Measurements from ENCODE around the gene C14orf93.

Gene C14orf93

GRCh38 chr14:22976620-22977433 lies 33.1 kb downstream of the C14orf93 start:
- Histone ChIP-seq H3K27ac (ENCODE audit: insufficient read depth in 1 of 2, low read depth in 1 of 2, low read length in 2 of 2, poor library complexity in 1 of 2, severe bottlenecking in 2 of 2) (no peak overlapping the region), H3K4me3 (ENCODE audit: control insufficient read depth in 1 of 7, extremely low read depth in 1 of 7, insufficient read depth in 4 of 7, low read depth in 2 of 7, low read length in 6 of 7) (no peak overlapping the region), H3K9me3 (ENCODE audit: control extremely low read depth in 1 of 5, control insufficient read depth in 4 of 5, insufficient read depth in 2 of 5, low read depth in 1 of 5, low read length in 4 of 5) (no peaks in the 10 kb centered on the region), H3K36me3 (ENCODE audit: control insufficient read depth in 4 of 4, insufficient read depth in 4 of 4, low read length in 3 of 4) (no peaks in the 10 kb centered on the region), H3K4me1 (ENCODE audit: control extremely low read depth in 1 of 4, control insufficient read depth in 4 of 4, insufficient read depth in 4 of 4, low read length in 3 of 4) (peaks cover 0 to 25% (median 7%) of the 10 kb centered on the region in 4 experiments), H3K27me3 (replicated peaks in 2 of 5; ENCODE audit: control insufficient read depth in 4 of 5, insufficient read depth in 5 of 5, low read length in 4 of 5) (peaks cover 0 to 28% (median 16%) of the 10 kb centered on the region in 5 experiments)
- no peak for DNase-seq
- ChIA-PET POLR2A (no interaction called here), CTCF (interaction anchor here (0.6 to 34.1 kb wide), 5 partner anchors 12 to 100 kb away, joined by 4 to 933 read pairs (median 83); partner anchors contain the start of genes AJUBA, CDH24, HAUS4 and PSMB11)
- 82% methylated on average over 4 of the region's 6 CpGs for WGBS (ENCODE audit: insufficient coverage)

DNA sequence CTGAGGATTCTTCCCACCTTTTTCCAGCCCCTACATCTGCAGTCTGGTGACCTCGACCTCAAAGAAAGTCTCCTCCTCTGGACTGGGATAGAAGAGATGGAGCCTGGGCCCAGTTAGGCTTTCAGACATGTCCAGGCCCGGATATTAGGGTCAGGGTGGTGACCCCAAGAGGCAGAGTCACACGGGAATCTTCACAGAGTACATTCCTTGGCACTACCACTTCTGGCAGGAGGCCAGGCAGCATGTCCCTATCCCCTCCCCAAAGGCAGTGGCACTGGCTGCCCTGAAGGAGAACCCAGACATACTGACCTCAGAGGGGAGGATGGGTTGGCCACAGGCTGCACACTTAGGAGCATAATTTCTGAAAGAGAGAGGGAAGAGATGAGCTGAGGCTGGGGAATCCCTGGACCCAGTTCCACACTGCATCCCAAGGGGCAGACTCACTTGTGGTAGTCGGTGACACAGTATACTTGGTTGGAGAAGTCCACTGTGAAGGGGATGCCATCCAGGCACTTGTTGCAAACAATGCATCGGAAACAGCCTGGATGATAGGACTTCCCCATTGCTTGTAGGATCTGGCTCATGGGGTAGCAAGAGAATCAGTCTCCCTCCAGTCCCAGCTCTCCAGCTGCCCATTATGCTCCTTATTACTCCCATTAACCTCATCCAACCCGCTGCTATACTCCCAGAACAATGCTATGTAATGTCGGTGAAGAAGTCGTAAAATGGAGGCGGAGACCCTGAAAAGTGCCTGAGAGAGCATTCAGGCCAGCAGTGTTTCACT lies 35.2 kb downstream of the C14orf93 start:
- H3K4me1 ChIP-seq (ENCODE audit: control extremely low read depth in 1 of 4, control insufficient read depth in 4 of 4, insufficient read depth in 4 of 4, low read length in 3 of 4), result peaks cover 0 to 6% (median 0%) of the 10 kb centered on the region in 4 experiments
- no peaks in the 10 kb centered on the region for H3K9me3 ChIP-seq (ENCODE audit: control extremely low read depth in 1 of 5, control insufficient read depth in 4 of 5, insufficient read depth in 2 of 5, low read depth in 1 of 5, low read length in 4 of 5)
- ChIA-PET CTCF (interaction anchor here (0.7 to 34.1 kb wide), 7 partner anchors 11 to 78 kb away, joined by 3 to 933 read pairs (median 26); partner anchors contain the start of genes AJUBA, CDH24, HAUS4 and PRMT5), POLR2A (no interaction called here)
- no peak for DNase-seq
- no peak overlapping the region for H3K27ac ChIP-seq (ENCODE audit: insufficient read depth in 1 of 2, low read depth in 1 of 2, low read length in 2 of 2, poor library complexity in 1 of 2, severe bottlenecking in 2 of 2)
- H3K4me3 ChIP-seq (ENCODE audit: control insufficient read depth in 1 of 7, extremely low read depth in 1 of 7, insufficient read depth in 4 of 7, low read depth in 2 of 7, low read length in 6 of 7), result no peak overlapping the region
- 96% methylated on average over 8 of the region's 9 CpGs for WGBS (ENCODE audit: insufficient coverage)
- no peaks in the 10 kb centered on the region for H3K36me3 ChIP-seq (ENCODE audit: control insufficient read depth in 4 of 4, insufficient read depth in 4 of 4, low read length in 3 of 4)
- peaks cover 0 to 10% (median 6%) of the 10 kb centered on the region in 5 experiments for H3K27me3 ChIP-seq (replicated peaks in 2 of 5; ENCODE audit: control insufficient read depth in 4 of 5, insufficient read depth in 5 of 5, low read length in 4 of 5)

- peaks cover 0 to 5% (median 0%) of the 10 kb centered on the region in 4 experiments for H3K4me1 ChIP-seq (ENCODE audit: control extremely low read depth in 1 of 4, control insufficient read depth in 4 of 4, insufficient read depth in 4 of 4, low read length in 3 of 4)
- peaks cover 0 to 3% (median 0%) of the 10 kb centered on the region in 5 experiments for H3K27me3 ChIP-seq (replicated peaks in 2 of 5; ENCODE audit: control insufficient read depth in 4 of 5, insufficient read depth in 5 of 5, low read length in 4 of 5)
- POLR2A ChIA-PET, result no interaction called here
- H3K27ac ChIP-seq (ENCODE audit: insufficient read depth in 1 of 2, low read depth in 1 of 2, low read length in 2 of 2, poor library complexity in 1 of 2, severe bottlenecking in 2 of 2), result no peak overlapping the region
- H3K9me3 ChIP-seq (ENCODE audit: control extremely low read depth in 1 of 5, control insufficient read depth in 4 of 5, insufficient read depth in 2 of 5, low read depth in 1 of 5, low read length in 4 of 5), result no peaks in the 10 kb centered on the region
- WGBS (ENCODE audit: insufficient coverage), result 90% methylated on average over 4 of the region's 6 CpGs
- peak; percentile 36 to 64 (median 42) for DNase-seq
- H3K36me3 ChIP-seq (ENCODE audit: control insufficient read depth in 4 of 4, insufficient read depth in 4 of 4, low read length in 3 of 4), result no peaks in the 10 kb centered on the region
- CTCF ChIA-PET, result interaction anchor here (0.5 to 34.1 kb wide), 21 partner anchors 10 to 463 kb away, joined by 3 to 933 read pairs (median 5); partner anchors contain the start of genes AJUBA, CDH24, HAUS4 and PRMT5
- H3K4me3 ChIP-seq (ENCODE audit: control insufficient read depth in 1 of 7, extremely low read depth in 1 of 7, insufficient read depth in 4 of 7, low read depth in 2 of 7, low read length in 6 of 7), result no peak overlapping the region
Measured at GRCh38 chr14:22973217-22974032, 36.5 kb downstream of the C14orf93 start.

DNA sequence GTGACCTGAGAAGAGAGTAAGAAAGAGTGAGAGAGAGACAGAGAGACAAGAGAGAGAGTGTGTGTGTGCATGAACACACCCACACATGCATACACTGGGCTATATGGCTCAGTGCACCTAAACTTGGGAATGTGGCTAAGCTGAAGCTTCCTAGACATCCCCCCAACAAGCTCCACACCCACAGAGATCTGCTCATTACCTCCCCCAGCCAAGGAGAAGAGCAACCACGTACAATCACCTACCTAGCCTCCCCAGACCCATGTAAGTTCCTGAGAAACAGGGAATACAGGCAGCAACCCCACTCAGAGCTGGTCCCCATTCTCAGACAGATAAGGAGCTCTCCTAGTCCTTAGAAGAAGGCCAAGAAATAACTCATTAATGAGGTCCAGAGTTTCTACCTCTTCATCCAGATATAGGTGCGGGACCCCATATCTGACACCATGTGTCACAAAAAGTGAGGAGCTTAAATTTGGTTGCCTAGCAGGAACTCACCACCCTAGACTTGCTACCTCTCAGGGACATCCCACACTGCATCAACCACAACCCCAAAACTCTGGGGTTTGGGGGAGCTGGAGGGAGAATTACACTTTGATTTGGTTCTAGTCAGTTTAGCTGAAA lies 37.5 kb downstream of the C14orf93 start:
- 83% methylated on average over 1 of the region's 2 CpGs for WGBS (ENCODE audit: insufficient coverage)
- Histone ChIP-seq H3K27ac (ENCODE audit: insufficient read depth in 1 of 2, low read depth in 1 of 2, low read length in 2 of 2, poor library complexity in 1 of 2, severe bottlenecking in 2 of 2) (no peak overlapping the region), H3K9me3 (ENCODE audit: control extremely low read depth in 1 of 5, control insufficient read depth in 4 of 5, insufficient read depth in 2 of 5, low read depth in 1 of 5, low read length in 4 of 5) (no peaks in the 10 kb centered on the region), H3K36me3 (ENCODE audit: control insufficient read depth in 4 of 4, insufficient read depth in 4 of 4, low read length in 3 of 4) (no peaks in the 10 kb centered on the region), H3K4me3 (ENCODE audit: control insufficient read depth in 1 of 7, extremely low read depth in 1 of 7, insufficient read depth in 4 of 7, low read depth in 2 of 7, low read length in 6 of 7) (no peak overlapping the region), H3K4me1 (ENCODE audit: control extremely low read depth in 1 of 4, control insufficient read depth in 4 of 4, insufficient read depth in 4 of 4, low read length in 3 of 4) (peaks cover 0 to 5% (median 0%) of the 10 kb centered on the region in 4 experiments), H3K27me3 (replicated peaks in 2 of 5; ENCODE audit: control insufficient read depth in 4 of 5, insufficient read depth in 5 of 5, low read length in 4 of 5) (peaks cover 0 to 3% (median 0%) of the 10 kb centered on the region in 5 experiments)
- ChIA-PET POLR2A (interaction anchor here (0.8 kb wide), 1 partner anchor 104 kb away, joined by 3 read pairs; no protein-coding TSS in a partner anchor), CTCF (interaction anchor here (0.5 to 34.1 kb wide), 19 partner anchors 9 to 149 kb away, joined by 3 to 933 read pairs (median 5); partner anchors contain the start of genes AJUBA, CDH24, HAUS4 and PSMB11)
- no peak for DNase-seq

GRCh38 chr14:22971152-22971551 lies 38.8 kb downstream of the C14orf93 start:
- CTCF ChIA-PET, result interaction anchor here (0.6 to 34.1 kb wide), 4 partner anchors 15 to 327 kb away, joined by 5 to 933 read pairs (median 201); partner anchors contain the start of genes AJUBA, CDH24, HAUS4 and OR6J1
- no peaks in the 10 kb centered on the region for H3K36me3 ChIP-seq (ENCODE audit: control insufficient read depth in 4 of 4, insufficient read depth in 4 of 4, low read length in 3 of 4)
- POLR2A ChIA-PET, result interaction anchor here (0.6 kb wide), 1 partner anchor 405 kb away, joined by 4 read pairs; no protein-coding TSS in a partner anchor

GRCh38 chr14:22966783-22967269 lies 43.1 kb downstream of the C14orf93 start:
- 100% methylated on average over 3 of the region's 4 CpGs for WGBS (ENCODE audit: insufficient coverage)
- DNase-seq, result no peak
- no peaks in the 10 kb centered on the region for H3K27me3 ChIP-seq (replicated peaks in 2 of 5; ENCODE audit: control insufficient read depth in 4 of 5, insufficient read depth in 5 of 5, low read length in 4 of 5)
- no peak overlapping the region for H3K4me3 ChIP-seq (ENCODE audit: control insufficient read depth in 1 of 7, extremely low read depth in 1 of 7, insufficient read depth in 4 of 7, low read depth in 2 of 7, low read length in 6 of 7)
- ChIA-PET CTCF (interaction anchor here (0.7 to 16.1 kb wide), 4 partner anchors 17 to 90 kb away, joined by 3 to 319 read pairs (median 4); partner anchors contain the start of genes AJUBA and PRMT5), POLR2A (interaction anchor here (0.6 kb wide), 1 partner anchor 11 kb away, joined by 3 read pairs; no protein-coding TSS in a partner anchor)
- no peaks in the 10 kb centered on the region for H3K4me1 ChIP-seq (ENCODE audit: control extremely low read depth in 1 of 4, control insufficient read depth in 4 of 4, insufficient read depth in 4 of 4, low read length in 3 of 4)
- no peaks in the 10 kb centered on the region for H3K9me3 ChIP-seq (ENCODE audit: control extremely low read depth in 1 of 5, control insufficient read depth in 4 of 5, insufficient read depth in 2 of 5, low read depth in 1 of 5, low read length in 4 of 5)
- no peak overlapping the region for H3K27ac ChIP-seq (ENCODE audit: insufficient read depth in 1 of 2, low read depth in 1 of 2, low read length in 2 of 2, poor library complexity in 1 of 2, severe bottlenecking in 2 of 2)
- no peaks in the 10 kb centered on the region for H3K36me3 ChIP-seq (ENCODE audit: control insufficient read depth in 4 of 4, insufficient read depth in 4 of 4, low read length in 3 of 4)

More at GRCh38 chr14:22971152-22971551, 38.8 kb downstream of the C14orf93 start:
- no peak for DNase-seq
- Histone ChIP-seq H3K9me3 (ENCODE audit: control extremely low read depth in 1 of 5, control insufficient read depth in 4 of 5, insufficient read depth in 2 of 5, low read depth in 1 of 5, low read length in 4 of 5) (no peaks in the 10 kb centered on the region), H3K4me1 (ENCODE audit: control extremely low read depth in 1 of 4, control insufficient read depth in 4 of 4, insufficient read depth in 4 of 4, low read length in 3 of 4) (no peaks in the 10 kb centered on the region), H3K4me3 (ENCODE audit: control insufficient read depth in 1 of 7, extremely low read depth in 1 of 7, insufficient read depth in 4 of 7, low read depth in 2 of 7, low read length in 6 of 7) (no peak overlapping the region), H3K27ac (ENCODE audit: insufficient read depth in 1 of 2, low read depth in 1 of 2, low read length in 2 of 2, poor library complexity in 1 of 2, severe bottlenecking in 2 of 2) (no peak overlapping the region), H3K27me3 (replicated peaks in 2 of 5; ENCODE audit: control insufficient read depth in 4 of 5, insufficient read depth in 5 of 5, low read length in 4 of 5) (peaks cover 0 to 3% (median 0%) of the 10 kb centered on the region in 5 experiments)
- 100% methylated on average over 1 of the region's 1 CpG for WGBS (ENCODE audit: insufficient coverage)

Data from common myeloid progenitor, CD34-positive (primary cell).